GM23338 (cell line): ENCODE data around the gene MYADM.

Experiments
- CREB1 ChIP-seq: fragments of 250-450 bp; sonication (Bioruptor Pico); IDR thresholded peaks from 2 replicates; pipeline ENCODE4 v1.5.0; 2020; ENCODE audit warnings: low read depth, mild to moderate bottlenecking, moderate library complexity
- CTCF ChIP-seq, 2 experiments: fragments of 200-600 bp in 1 of 2; sonication (generic) in 1 of 2; conservative IDR thresholded peaks; 2 replicates each; pipeline versions ENCODE4 v1.5.1 to v1.6.1; 2016 to 2017; ENCODE audit warnings: antibody characterized with exemption in 2 of 2, low read depth in 2 of 2, mild to moderate bottlenecking in 2 of 2, moderate library complexity in 1 of 2
- EZH2 ChIP-seq: fragments of 200-600 bp; sonication (generic); IDR thresholded peaks from one replicate; pipeline ENCODE4 v1.8.0; 2017; ENCODE audit warnings: antibody characterized with exemption, mild to moderate bottlenecking, low read depth; ENCODE audit not compliant: unreplicated experiment
- EZH2phosphoT487 ChIP-seq: fragments of 200-600 bp; sonication (generic); IDR thresholded peaks from one replicate; pipeline ENCODE4 v1.8.1; 2018; ENCODE audit warnings: antibody characterized with exemption; ENCODE audit not compliant: unreplicated experiment
- JUNB ChIP-seq: IDR thresholded peaks from one replicate; pipeline ENCODE4 v1.6.1; 2016; ENCODE audit warnings: antibody characterized with exemption; ENCODE audit not compliant: unreplicated experiment
- POLR2AphosphoS5 ChIP-seq: IDR thresholded peaks from 2 replicates; pipeline ENCODE4 v1.6.1; 2016; ENCODE audit warnings: antibody characterized with exemption, low read depth
- REST ChIP-seq: IDR thresholded peaks from one replicate; pipeline ENCODE4 v1.6.1; 2018; ENCODE audit warnings: antibody characterized with exemption; ENCODE audit not compliant: unreplicated experiment
- ZNF114 ChIP-seq: fragments of 250-450 bp; sonication (Bioruptor Pico); IDR thresholded peaks from 2 replicates; pipeline ENCODE4 v1.5.0; 2020; ENCODE audit warnings: mild to moderate bottlenecking, moderate library complexity

GRCh38 chr19:53883741-53884140 lies 16.1 kb downstream of the MYADM start:
- TF ChIP-seq EZH2 (no peak), CTCF (conservative IDR thresholded peaks at IDR 0.05; ENCODE audit: low read depth in 2 of 2) (no peak), POLR2AphosphoS5 (no peak), ZNF114 (CRISPR knock-in tag) (no peak), REST (no peak), CREB1 (CRISPR knock-in tag) (no peak), EZH2phosphoT487 (no peak), JUNB (no peak)
